ENCODE results near the gene SCGB1A1. TPM values are rescaled to one million over a fixed set of nuclear protein-coding genes. Genes with fewer than 3 reads are reported as not detected.
A peak's percentile ranks its signal among the peaks of the same experiment; 100 is the strongest.

SCGB1A1 gene
- total and polyA plus RNA-seq, 2 donors (not counting 1 experiment from before 2014, with no cell fraction given), result not detected

GRCh38 chr11:62458212-62459002 is 39.6 kb downstream of the SCGB1A1 start:
- Histone ChIP-seq H3K27ac (ENCODE audit: insufficient read depth, low read length) (no peak overlapping the region), H3K4me2 (ENCODE audit: extremely low read depth, insufficient read depth, low read length) (no peak overlapping the region), H3K27me3 (ENCODE audit: control insufficient read depth, insufficient read depth, low read length) (no peaks in the 10 kb centered on the region), H4K20me1 (ENCODE audit: control insufficient read depth, extremely low read depth, insufficient read depth, low read length) (no peaks in the 10 kb centered on the region), H3K9me3 (ENCODE audit: control insufficient read depth, insufficient read depth, low read depth, low read length) (no peaks in the 10 kb centered on the region), H3K4me1 (ENCODE audit: control insufficient read depth, extremely low read depth, insufficient read depth, low read length) (no peaks in the 10 kb centered on the region), H3K79me2 (ENCODE audit: control insufficient read depth, insufficient read depth, low read length) (no peaks in the 10 kb centered on the region), H3K36me3 (ENCODE audit: control insufficient read depth, insufficient read depth, low read length) (no peaks in the 10 kb centered on the region), H3K9ac (ENCODE audit: insufficient read depth, low read length) (no peak overlapping the region), H2AFZ (ENCODE audit: low read length) (no peak overlapping the region), H3K4me3 (replicated peaks in 1 of 4; ENCODE audit: control extremely low read depth in 1 of 4, insufficient read depth in 1 of 4, low read depth in 3 of 4, low read length in 4 of 4) (no peak overlapping the region)
- DNase-seq (ENCODE audit: low read depth in 2 of 2), result no peak
- no peak for TF ChIP-seq EZH2 (IDR thresholded peaks at IDR 0.05; ENCODE audit: low read length, missing control alignments)
- TF ChIP-seq, protein P1, sequence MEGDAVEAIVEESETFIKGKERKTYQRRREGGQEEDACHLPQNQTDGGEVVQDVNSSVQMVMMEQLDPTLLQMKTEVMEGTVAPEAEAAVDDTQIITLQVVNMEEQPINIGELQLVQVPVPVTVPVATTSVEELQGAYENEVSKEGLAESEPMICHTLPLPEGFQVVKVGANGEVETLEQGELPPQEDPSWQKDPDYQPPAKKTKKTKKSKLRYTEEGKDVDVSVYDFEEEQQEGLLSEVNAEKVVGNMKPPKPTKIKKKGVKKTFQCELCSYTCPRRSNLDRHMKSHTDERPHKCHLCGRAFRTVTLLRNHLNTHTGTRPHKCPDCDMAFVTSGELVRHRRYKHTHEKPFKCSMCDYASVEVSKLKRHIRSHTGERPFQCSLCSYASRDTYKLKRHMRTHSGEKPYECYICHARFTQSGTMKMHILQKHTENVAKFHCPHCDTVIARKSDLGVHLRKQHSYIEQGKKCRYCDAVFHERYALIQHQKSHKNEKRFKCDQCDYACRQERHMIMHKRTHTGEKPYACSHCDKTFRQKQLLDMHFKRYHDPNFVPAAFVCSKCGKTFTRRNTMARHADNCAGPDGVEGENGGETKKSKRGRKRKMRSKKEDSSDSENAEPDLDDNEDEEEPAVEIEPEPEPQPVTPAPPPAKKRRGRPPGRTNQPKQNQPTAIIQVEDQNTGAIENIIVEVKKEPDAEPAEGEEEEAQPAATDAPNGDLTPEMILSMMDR (conservative IDR thresholded peaks at IDR 0.05 in 1 of 2, IDR thresholded peaks at IDR 0.05 in 1 of 2; ENCODE audit: low read depth in 1 of 2, low read length in 2 of 2), result no peak

DNA sequence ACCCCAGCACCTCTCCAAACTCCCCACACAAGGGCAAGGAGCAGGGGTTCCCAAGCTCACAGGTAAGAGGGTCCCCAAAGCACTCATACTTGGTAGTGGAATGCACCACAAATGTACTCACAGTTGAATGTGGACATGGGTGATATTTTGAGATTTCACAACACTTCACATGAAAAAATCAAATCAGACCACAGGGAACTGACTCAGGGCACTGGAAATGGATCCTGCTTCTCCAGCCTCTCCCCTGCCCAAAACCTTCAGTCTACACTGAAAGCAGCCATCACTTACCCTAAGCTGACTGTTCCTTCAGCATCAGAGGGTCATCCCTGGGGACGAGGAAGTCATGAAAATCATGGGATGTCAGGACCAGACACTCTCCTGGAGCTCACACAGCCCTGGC is 40.2 kb downstream of the SCGB1A1 start:
- Histone ChIP-seq H3K4me3 (replicated peaks in 1 of 4; ENCODE audit: control extremely low read depth in 1 of 4, insufficient read depth in 1 of 4, low read depth in 3 of 4, low read length in 4 of 4) (no peak overlapping the region), H3K79me2 (ENCODE audit: control insufficient read depth, insufficient read depth, low read length) (no peaks in the 10 kb centered on the region), H3K36me3 (ENCODE audit: control insufficient read depth, insufficient read depth, low read length) (no peaks in the 10 kb centered on the region), H3K27ac (ENCODE audit: insufficient read depth, low read length) (no peak overlapping the region), H3K4me1 (ENCODE audit: control insufficient read depth, extremely low read depth, insufficient read depth, low read length) (no peaks in the 10 kb centered on the region), H3K9ac (ENCODE audit: insufficient read depth, low read length) (no peak overlapping the region), H3K4me2 (ENCODE audit: extremely low read depth, insufficient read depth, low read length) (no peak overlapping the region), H2AFZ (ENCODE audit: low read length) (no peak overlapping the region), H4K20me1 (ENCODE audit: control insufficient read depth, extremely low read depth, insufficient read depth, low read length) (no peaks in the 10 kb centered on the region), H3K27me3 (ENCODE audit: control insufficient read depth, insufficient read depth, low read length) (no peaks in the 10 kb centered on the region), H3K9me3 (ENCODE audit: control insufficient read depth, insufficient read depth, low read depth, low read length) (no peaks in the 10 kb centered on the region)
- no peak for TF ChIP-seq EZH2 (IDR thresholded peaks at IDR 0.05; ENCODE audit: low read length, missing control alignments)
- TF ChIP-seq, protein P1 (conservative IDR thresholded peaks at IDR 0.05 in 1 of 2, IDR thresholded peaks at IDR 0.05 in 1 of 2; ENCODE audit: low read depth in 1 of 2, low read length in 2 of 2), result no peak
- peak in 1 of 2 donors; percentile 18 for DNase-seq (ENCODE audit: low read depth in 2 of 2)

- Histone ChIP-seq H3K36me3 (ENCODE audit: control insufficient read depth, insufficient read depth, low read length) (no peaks in the 10 kb centered on the region), H3K4me2 (ENCODE audit: extremely low read depth, insufficient read depth, low read length) (no peak overlapping the region), H3K27me3 (ENCODE audit: control insufficient read depth, insufficient read depth, low read length) (no peaks in the 10 kb centered on the region), H3K79me2 (ENCODE audit: control insufficient read depth, insufficient read depth, low read length) (no peaks in the 10 kb centered on the region), H3K4me3 (replicated peaks in 1 of 4; ENCODE audit: control extremely low read depth in 1 of 4, insufficient read depth in 1 of 4, low read depth in 3 of 4, low read length in 4 of 4) (no peak overlapping the region), H3K4me1 (ENCODE audit: control insufficient read depth, extremely low read depth, insufficient read depth, low read length) (no peaks in the 10 kb centered on the region), H3K9me3 (ENCODE audit: control insufficient read depth, insufficient read depth, low read depth, low read length) (no peaks in the 10 kb centered on the region), H3K9ac (ENCODE audit: insufficient read depth, low read length) (no peak overlapping the region), H4K20me1 (ENCODE audit: control insufficient read depth, extremely low read depth, insufficient read depth, low read length) (no peaks in the 10 kb centered on the region), H3K27ac (ENCODE audit: insufficient read depth, low read length) (no peak overlapping the region), H2AFZ (ENCODE audit: low read length) (no peak overlapping the region)
- TF ChIP-seq, protein P1 (conservative IDR thresholded peaks at IDR 0.05 in 1 of 2, IDR thresholded peaks at IDR 0.05 in 1 of 2; ENCODE audit: low read depth in 1 of 2, low read length in 2 of 2), result no peak
- no peak for TF ChIP-seq EZH2 (IDR thresholded peaks at IDR 0.05; ENCODE audit: low read length, missing control alignments)
- peak in 1 of 2 donors; percentile 80 for DNase-seq (ENCODE audit: low read depth in 2 of 2)
Observed at GRCh38 chr11:62461740-62462507, 43.1 kb downstream of the SCGB1A1 start.
